MG63 (cell line): ENCODE measurements around the gene SPRR1A. TPM values are rescaled to one million over a fixed set of nuclear protein-coding genes. Genes with fewer than 3 reads are reported as not detected.

Experiments used
- DNase-seq: peaks from one replicate; pipeline ENCODE4 v3.0.0-alpha.2; 2020
- H3K27me3 ChIP-seq: fragments of 250-450 bp; sonication (Bioruptor Pico); 2 replicates; pipeline ENCODE4 v1.5.1; 2020; ENCODE audit warnings: mild to moderate bottlenecking, moderate library complexity
- H3K36me3 ChIP-seq: fragments of 250-450 bp; sonication (Bioruptor Pico); 2 replicates; pipeline ENCODE4 v1.5.1; 2020; ENCODE audit warnings: mild to moderate bottlenecking, moderate library complexity
- H3K4me3 ChIP-seq: fragments of 250-450 bp; sonication (Bioruptor Pico); 2 replicates; pipeline ENCODE4 v1.5.1; 2020; ENCODE audit warnings: mild to moderate bottlenecking, moderate library complexity
- H3K9me3 ChIP-seq: fragments of 250-450 bp; sonication (Bioruptor Pico); 2 replicates; pipeline ENCODE4 v1.5.1; 2020; ENCODE audit warnings: mild to moderate bottlenecking, moderate library complexity
- total RNA-seq: library from RNA; depleted of rRNA; stranded (reverse); fragments of >200 nt; shearing (Covaris generic); gene quantifications from 2 replicates; pipeline ENCODE4 v1.2.3, GENCODE V29; 2014; ENCODE audit warnings: low replicate concordance

Gene SPRR1A
- total RNA-seq, 1 experiment from 2014 or later: not detected

DNA sequence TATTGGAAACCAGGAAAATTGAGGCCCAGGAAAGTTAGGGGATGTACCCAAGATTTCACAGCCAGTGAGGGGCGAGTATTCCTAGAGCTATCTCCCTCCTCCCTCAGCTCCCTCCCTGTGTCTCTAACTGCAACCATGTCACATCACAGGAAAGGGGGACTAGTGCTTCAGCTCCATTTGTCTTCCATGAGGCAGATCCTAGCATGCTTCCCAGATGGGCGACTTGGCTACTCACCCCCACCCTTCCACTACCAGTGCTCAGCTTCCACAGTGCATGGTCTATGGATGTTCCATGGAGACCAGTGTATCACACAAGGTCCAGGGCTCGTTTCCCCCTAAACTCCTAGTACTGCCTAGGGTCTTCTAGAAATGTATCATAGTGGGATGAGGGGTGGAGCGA is 18.0 kb upstream of the SPRR1A start:
- DNase-seq: no peak
- H3K36me3 ChIP-seq: no peaks in the 10 kb centered on the region
- H3K9me3 ChIP-seq: no peaks in the 10 kb centered on the region
- no peaks in the 10 kb centered on the region for H3K27me3 ChIP-seq
- no peak overlapping the region for H3K4me3 ChIP-seq

DNA sequence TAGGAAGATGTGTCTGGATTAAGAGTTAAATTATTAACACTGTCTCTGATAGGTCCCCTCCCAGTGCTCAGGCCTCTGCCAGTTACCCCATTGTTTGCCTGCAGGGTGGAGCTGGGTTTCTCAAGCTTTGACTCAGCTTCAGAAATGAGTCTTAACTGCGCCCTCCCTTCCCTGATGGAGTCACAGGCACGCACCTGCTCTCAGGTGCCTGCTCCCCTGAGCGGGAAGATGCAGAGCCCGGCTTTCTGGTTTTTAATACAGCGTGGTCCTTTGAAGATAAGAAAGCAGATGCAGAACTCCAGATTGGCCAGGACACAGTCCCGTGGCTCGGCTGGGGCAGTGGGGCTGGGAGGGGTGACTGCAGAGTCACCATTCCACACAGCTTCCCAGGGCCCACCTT is 16.7 kb upstream of the SPRR1A start:
- H3K27me3 ChIP-seq: no peaks in the 10 kb centered on the region
- H3K4me3 ChIP-seq: no peak overlapping the region
- no peak for DNase-seq
- H3K9me3 ChIP-seq: no peaks in the 10 kb centered on the region
- no peaks in the 10 kb centered on the region for H3K36me3 ChIP-seq

DNA sequence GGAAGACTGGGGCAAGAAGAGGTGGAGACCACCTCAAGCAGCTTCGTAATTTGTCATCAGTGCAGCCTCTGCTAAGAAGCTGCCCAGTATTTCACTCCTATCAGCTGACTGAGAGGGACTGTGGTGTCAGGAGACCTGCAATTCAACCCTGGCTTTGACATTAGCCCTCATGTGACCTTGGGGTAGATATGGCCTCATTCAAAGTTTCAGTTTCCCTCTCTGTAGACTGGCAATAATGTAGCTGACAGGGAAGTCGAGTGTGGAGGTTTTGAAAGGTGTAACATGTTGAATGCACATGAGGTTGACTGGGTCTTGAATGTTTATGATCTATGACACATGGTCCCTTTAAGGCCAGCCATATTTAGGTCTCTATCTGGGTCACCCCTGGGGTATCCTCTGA is 15.6 kb upstream of the SPRR1A start:
- DNase-seq: no peak
- no peaks in the 10 kb centered on the region for H3K36me3 ChIP-seq
- no peak overlapping the region for H3K4me3 ChIP-seq
- H3K9me3 ChIP-seq: no peaks in the 10 kb centered on the region
- no peaks in the 10 kb centered on the region for H3K27me3 ChIP-seq

DNA sequence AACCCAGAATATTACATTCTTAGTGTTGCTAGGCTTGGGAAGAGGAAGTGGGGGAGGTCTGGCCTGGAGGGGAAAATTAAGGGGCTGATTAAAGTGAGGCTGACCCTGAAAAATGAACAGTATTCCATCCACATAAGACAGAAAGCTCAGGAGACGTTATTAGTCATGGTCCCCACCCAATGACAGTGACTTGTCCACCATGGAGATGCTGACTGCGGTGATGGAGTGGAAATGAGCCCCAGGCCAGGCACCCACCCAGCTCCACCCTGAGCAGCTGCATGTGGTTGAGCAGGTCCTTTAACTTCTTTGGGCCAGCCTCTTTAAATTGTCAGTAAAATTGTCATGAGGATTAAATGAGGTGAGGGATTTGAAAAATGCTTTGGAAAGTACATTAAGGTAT is 14.8 kb upstream of the SPRR1A start:
- no peaks in the 10 kb centered on the region for H3K36me3 ChIP-seq
- H3K27me3 ChIP-seq: no peaks in the 10 kb centered on the region
- DNase-seq: no peak

DNA sequence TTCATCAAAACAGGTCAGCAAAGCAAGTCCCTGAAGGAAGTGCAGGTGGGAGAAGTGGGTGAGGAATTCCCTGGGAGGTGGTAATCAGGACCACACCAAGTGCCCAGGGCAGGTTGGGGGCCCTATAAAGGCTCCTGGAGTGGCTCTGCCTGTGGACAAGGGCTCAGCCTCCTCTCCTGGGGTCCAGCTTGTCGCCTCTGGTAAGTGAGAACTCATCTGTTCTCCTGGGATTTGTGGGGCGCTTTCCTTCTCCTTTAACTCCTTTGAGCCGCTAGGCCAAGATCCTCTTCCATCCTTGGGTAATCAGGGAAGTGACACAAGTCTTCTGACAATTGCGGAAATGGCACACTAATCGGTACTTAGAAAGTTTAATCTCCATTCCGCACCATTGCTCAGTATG is 13.4 kb upstream of the SPRR1A start, which contains the start of gene SPRR4:
Gene SPRR4, plus strand, starts transcription at position 154 of the 400 bp plus-strand sequence. CDS start 1,243 bp downstream, outside the sequence.
- no peaks in the 10 kb centered on the region for H3K9me3 ChIP-seq

More for the DNA sequence above, 14.8 kb upstream of the SPRR1A start:
- no peaks in the 10 kb centered on the region for H3K9me3 ChIP-seq
- no peak overlapping the region for H3K4me3 ChIP-seq

DNA sequence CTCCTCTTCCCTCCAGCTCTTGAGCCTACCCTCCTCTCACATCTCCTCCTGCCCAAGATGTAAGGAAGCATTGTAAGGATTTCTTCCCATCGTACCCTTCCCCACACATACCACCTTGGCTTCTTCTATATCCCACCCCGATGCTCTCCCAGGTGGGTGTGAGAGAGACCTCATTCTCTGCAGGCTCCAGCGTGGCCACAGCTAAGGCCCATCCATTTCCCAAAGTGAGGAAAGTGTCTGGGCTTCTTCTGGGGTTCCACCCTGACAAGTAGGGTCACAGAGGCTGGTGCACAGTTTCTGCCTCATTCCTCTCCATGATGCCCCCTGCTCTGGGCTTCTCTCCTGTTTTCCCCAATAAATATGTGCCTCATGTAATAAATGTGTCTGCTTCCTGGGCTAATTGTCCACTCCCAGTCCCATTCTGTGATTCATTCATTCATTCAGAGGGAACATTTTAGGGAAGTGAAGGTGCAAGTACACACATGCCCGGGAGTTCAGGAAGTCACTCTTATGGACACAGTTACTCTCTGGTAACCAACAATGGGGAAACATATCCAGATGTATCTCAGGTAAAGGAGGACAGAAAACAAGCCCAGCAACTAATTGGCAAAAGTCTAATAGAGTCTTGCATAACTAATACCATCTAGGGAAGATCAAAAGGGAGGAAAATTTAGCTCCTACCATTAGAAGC is 11.5 kb upstream of the SPRR1A start:
- Histone ChIP-seq H3K9me3 (no peaks in the 10 kb centered on the region), H3K27me3 (no peaks in the 10 kb centered on the region), H3K4me3 (no peak overlapping the region), H3K36me3 (no peaks in the 10 kb centered on the region)
- no peak for DNase-seq

More for the DNA sequence above, 13.4 kb upstream of the SPRR1A start, which contains the start of gene SPRR4:
- no peaks in the 10 kb centered on the region for H3K27me3 ChIP-seq
- DNase-seq: no peak
- H3K4me3 ChIP-seq: no peak within 1 kb of the TSS
- H3K36me3 ChIP-seq: no peaks in the 10 kb centered on the region

DNA sequence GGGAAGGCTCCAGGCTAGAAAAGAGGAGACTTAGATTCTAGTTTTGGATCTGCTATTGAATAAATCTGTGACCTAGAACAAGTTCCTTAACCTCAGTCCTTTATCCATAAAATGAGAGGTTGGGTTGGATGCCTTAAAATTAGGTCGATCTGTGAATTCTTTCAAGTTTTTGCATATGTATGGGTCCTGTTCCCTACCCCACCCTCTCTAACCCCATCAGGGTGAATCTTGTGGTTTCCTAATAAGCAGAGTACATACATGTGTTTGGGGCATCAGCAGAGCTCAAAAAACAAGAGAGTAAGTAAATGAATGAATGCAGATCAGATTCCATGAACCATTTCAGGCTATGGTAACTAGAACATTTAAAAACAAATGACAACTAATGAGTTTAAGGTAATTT is 7.2 kb upstream of the SPRR1A start:
- no peak overlapping the region for H3K4me3 ChIP-seq

DNA sequence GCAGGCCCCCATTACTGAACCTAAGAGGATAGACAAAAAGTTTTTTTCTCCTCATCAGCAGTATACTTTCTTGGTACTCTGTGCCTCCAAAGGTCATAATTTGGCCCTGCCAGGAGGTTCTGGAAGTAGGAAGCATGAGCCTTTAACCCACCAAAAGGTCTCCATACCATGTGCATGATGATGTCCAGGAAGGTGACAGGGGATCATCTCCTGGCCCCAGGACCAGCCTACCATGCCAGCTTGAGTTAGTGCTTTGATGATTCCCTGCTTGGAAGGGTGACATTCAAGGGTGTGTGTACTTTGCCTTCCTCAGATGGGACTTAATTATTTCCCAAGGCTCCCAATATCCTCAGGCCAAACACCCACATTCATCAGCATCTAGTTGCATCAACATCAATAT is 6.3 kb upstream of the SPRR1A start:
- H3K36me3 ChIP-seq: no peaks in the 10 kb centered on the region
- H3K4me3 ChIP-seq: no peak overlapping the region
- H3K27me3 ChIP-seq: peaks cover 7% of the 10 kb centered on the region; the same call in 1 of the 2 replicates
- no peaks in the 10 kb centered on the region for H3K9me3 ChIP-seq
- DNase-seq: no peak

More for the DNA sequence above, 7.2 kb upstream of the SPRR1A start:
- Histone ChIP-seq H3K36me3 (no peaks in the 10 kb centered on the region), H3K9me3 (no peaks in the 10 kb centered on the region), H3K27me3 (peaks cover 7% of the 10 kb centered on the region; the same call in 1 of the 2 replicates)
- DNase-seq: no peak

DNA sequence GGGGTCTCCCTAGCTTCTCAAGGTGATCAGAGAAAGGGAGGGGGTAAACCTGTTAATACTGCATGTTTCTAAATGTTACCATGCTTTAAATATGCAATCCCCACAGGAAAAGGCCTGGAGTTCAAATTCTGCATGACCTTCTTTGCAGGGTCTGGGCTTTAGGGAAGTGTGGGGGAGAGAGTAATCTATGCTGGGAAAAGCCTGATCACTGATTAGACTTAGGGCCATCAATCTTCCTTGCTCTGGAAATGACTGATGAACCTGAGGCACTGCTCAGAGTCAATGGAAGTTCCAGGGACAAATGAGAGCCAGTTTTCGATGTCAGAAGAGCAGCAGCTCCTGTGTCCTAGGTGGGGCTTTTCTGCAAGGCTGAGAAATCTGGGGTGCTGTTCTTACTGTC is 3.2 kb upstream of the SPRR1A start:
- H3K36me3 ChIP-seq: no peaks in the 10 kb centered on the region
- H3K9me3 ChIP-seq: no peaks in the 10 kb centered on the region
- no peak for DNase-seq
- H3K27me3 ChIP-seq: peaks cover 7% of the 10 kb centered on the region; the same call in 1 of the 2 replicates
- H3K4me3 ChIP-seq: no peak overlapping the region

DNA sequence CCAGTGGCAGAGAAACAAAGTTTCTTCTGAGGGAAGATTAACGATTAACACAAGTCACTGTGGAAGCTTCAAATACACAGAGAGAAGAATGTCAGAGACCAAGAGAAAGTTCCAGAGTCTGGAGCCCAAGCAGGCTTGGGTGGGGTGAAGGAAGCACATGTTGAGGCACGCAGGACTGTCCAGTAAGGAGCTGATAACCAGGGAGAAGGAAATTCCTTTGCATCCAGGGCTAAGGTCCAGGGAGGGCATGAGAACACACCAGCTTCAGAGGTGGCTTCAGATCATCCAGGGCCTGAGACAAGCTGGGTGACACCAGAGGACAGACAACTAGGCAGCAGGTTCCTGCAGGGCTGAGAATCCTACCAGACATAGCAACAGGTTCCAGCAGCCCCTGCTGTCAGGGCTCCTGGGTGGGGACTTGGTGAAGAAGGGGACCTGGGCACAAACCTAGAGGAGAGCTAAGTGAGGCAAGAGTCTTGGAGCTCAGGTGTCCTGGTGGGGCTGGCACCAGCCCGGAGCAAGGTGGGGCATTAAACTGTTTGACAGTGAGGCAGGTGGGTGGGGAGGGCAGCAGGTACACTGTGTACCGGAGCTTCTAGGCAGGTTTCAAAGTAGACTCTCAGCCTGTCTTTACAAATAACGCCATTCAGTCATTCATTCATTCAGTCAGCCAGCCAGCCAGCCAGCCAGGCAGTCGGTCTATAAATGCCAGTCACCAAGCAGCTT is 2.6 kb upstream of the SPRR1A start:
- Histone ChIP-seq H3K9me3 (no peaks in the 10 kb centered on the region), H3K36me3 (no peaks in the 10 kb centered on the region), H3K4me3 (no peak overlapping the region), H3K27me3 (peaks cover 7% of the 10 kb centered on the region; the same call in 1 of the 2 replicates)
- no peak for DNase-seq

DNA sequence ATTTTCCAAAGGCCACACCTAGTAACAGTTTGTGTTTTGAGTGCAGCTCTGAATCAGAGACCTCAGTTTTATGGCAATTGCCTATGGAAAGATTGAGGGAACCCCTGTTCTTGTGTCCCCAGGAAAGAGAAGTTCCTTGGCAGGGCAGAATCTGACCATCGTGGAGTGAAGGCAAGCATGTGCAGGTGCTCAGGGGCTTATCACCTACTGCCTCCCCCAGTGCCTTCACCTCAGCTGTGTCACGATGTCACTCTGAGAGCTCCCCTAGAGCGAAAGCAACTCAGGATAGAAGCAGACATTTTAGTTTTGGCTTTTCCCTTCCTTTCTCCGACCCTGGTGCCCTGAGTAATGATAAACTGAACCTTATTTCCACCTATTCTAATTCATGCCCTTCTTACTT is 1.8 kb upstream of the SPRR1A start:
- DNase-seq: no peak
- H3K27me3 ChIP-seq: peaks cover 7% of the 10 kb centered on the region; the same call in 1 of the 2 replicates
- H3K4me3 ChIP-seq: no peak overlapping the region
- H3K9me3 ChIP-seq: no peaks in the 10 kb centered on the region
- H3K36me3 ChIP-seq: no peaks in the 10 kb centered on the region

DNA sequence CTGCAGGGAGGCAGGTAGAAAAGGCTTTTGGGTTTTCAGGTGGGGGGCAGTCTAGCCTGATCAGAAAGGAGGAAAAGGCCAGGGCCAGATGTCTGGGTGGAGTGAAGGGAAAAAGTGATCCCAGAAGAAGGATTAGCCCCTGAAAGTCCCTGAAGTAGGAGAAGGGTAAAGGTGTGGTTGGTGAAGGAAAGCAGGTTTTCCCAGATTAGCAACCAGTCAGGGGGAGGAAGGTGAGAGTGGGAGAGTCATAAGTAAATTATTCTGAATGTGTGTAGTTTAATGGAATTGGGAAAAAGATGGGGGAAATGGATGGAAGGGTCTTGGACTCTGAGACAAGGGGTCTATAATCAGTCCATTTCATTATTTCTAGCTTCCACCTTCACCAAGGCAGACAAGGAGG is 647 bp upstream of the SPRR1A start:
- H3K27me3 ChIP-seq: peaks cover 9% of the 10 kb centered on the region; the same call in 1 of the 2 replicates
- H3K9me3 ChIP-seq: 0 out of 2 replicates have a peak, but pooled peaks cover under 1% of the 10 kb centered on the region
- no peaks in the 10 kb centered on the region for H3K36me3 ChIP-seq
- DNase-seq: no peak
- no peak overlapping the region for H3K4me3 ChIP-seq

DNA sequence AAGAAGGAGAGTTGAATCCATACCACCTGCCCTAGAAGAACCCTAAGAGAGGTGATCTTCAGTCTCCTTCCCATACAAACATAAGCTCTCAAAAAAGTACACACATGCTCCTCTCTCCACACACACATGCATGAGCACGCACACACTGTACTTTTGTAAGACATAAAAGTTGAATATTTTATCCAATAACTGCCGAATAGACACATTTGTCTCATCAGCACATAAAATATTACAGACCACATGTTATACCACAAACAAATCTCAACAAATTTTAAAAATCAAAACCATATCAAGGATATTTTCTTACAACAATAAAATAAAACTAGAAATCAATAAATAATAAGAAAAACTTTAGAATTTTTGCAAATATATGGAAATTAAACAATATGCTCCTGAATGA is 2.7 kb downstream of the SPRR1A start:
- Histone ChIP-seq H3K9me3 (0 out of 2 replicates have a peak, but pooled peaks cover 3% of the 10 kb centered on the region), H3K4me3 (no peak overlapping the region), H3K36me3 (no peaks in the 10 kb centered on the region), H3K27me3 (peaks cover 16% of the 10 kb centered on the region; the same call in 1 of the 2 replicates)
- DNase-seq: no peak

DNA sequence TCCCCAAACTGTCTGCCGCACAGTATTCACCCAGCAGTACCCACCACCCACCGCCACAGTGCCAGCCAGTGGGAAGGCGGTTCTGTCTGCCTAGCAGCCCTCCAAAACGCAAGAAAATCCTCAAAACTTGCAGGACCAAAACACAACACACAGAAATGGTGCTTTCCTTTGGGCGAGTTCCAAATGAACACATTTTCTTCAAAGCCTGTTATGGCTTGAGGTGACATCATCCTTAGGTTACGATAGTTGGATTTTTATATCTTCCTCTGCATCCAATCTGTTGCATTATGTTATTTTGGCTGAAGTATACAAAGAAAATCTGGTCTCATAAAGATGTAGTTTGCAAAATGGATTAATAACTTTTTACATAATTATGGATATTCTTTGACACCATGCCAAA is 9.3 kb downstream of the SPRR1A start:
- H3K27me3 ChIP-seq: peaks cover 21% of the 10 kb centered on the region; the same call in 1 of the 2 replicates
- H3K9me3 ChIP-seq: 0 out of 2 replicates have a peak, but pooled peaks cover 3% of the 10 kb centered on the region
- H3K4me3 ChIP-seq: no peak overlapping the region
- H3K36me3 ChIP-seq: no peaks in the 10 kb centered on the region
- DNase-seq: no peak

DNA sequence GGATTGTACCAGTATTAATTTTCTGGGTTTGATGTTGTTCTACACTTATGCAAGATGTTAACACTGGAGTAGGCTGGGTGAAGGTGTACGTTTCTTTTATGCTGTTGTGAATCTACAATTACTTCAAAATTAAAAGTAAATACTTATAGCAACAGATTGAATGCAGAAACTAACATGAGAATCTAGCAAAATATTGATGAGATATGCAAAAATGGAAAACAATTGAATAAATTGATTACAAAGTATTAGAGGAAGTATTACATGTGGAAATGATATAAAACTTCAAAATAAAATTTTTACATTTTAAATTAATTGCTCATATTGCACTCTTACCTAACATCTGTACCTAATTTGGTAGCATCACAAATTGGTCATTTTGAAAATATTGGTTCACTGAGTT is 12.0 kb downstream of the SPRR1A start:
- H3K36me3 ChIP-seq: no peaks in the 10 kb centered on the region
- peaks cover 9% of the 10 kb centered on the region; the same call in 1 of the 2 replicates for H3K27me3 ChIP-seq
- no peaks in the 10 kb centered on the region for H3K9me3 ChIP-seq
- no peak overlapping the region for H3K4me3 ChIP-seq
- DNase-seq: no peak

DNA sequence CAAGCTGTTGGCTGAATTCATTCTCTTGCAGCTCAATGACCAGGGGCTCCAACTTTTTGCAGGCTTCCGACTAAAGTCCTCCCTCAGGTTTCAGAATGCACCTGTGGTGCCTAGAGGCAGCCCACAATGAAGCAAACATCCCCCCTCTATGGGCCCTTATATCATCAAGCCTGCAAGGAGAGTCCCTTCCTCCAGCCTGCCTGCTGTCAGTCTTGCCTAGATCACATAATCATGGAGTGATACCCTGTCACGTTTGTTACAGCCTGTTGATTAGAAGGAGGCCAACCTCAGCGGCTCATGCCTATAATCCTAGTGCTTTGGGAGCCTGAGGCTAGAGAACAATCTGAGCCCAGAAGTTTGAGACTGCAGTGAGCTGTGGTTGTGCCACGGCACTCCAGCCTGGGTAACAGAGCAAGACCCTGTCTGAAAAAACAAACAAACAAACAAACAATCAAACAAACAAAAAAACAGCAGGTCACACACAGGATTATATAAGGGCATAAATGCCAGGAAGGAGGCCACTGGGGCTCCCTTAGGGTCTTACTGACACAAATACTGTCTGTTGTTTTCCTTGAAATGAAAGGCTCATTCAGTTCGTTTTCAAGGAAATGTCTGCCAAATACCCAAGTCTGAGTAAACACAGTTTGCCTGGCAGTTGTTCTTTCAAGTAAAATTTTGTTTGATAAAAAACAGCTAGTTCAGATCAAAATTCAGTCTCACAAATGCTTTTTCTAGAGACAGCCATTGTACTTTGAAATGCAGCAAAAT is 12.9 kb downstream of the SPRR1A start:
- peaks cover 7% of the 10 kb centered on the region; the same call in 1 of the 2 replicates for H3K27me3 ChIP-seq
- DNase-seq: no peak
- H3K36me3 ChIP-seq: no peaks in the 10 kb centered on the region
- no peak overlapping the region for H3K4me3 ChIP-seq
- H3K9me3 ChIP-seq: no peaks in the 10 kb centered on the region

DNA sequence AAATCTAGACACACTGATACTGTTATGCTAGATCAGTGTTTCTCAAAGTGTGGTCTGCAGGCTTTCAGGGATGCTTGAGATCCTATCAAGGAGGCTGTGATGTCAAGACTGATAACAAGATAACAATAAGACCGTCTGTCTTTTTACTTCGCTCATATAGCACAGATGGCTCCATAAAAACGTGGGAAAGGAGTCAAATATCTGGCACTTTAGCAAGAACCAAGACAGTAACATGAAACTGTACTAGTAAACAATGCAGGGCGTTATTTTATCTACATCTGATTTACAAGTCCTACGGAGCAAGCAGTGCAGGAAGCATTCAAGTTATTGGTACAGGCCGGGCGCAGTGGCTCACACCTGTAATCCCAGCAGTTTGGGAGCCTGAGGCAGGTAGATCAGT is 14.0 kb downstream of the SPRR1A start:
- no peaks in the 10 kb centered on the region for H3K9me3 ChIP-seq
- H3K4me3 ChIP-seq: no peak overlapping the region
- no peaks in the 10 kb centered on the region for H3K36me3 ChIP-seq
- peaks cover 7% of the 10 kb centered on the region for H3K27me3 ChIP-seq
- DNase-seq: no peak
